ENCODE measurements around the gene BHMT. TPM values are rescaled to one million over a fixed set of nuclear protein-coding genes. Genes with fewer than 3 reads are reported as not detected.
A peak's percentile ranks its signal among the peaks of the same experiment; 100 is the strongest.
"Not testable (repeated sequence)": the region's sequence is repeated elsewhere in the genome, so short reads cannot be mapped to it uniquely, and the experiment has no call there.

Gene BHMT
- total RNA-seq, 1 donor from 2014 or later: 37.8 TPM

DNA sequence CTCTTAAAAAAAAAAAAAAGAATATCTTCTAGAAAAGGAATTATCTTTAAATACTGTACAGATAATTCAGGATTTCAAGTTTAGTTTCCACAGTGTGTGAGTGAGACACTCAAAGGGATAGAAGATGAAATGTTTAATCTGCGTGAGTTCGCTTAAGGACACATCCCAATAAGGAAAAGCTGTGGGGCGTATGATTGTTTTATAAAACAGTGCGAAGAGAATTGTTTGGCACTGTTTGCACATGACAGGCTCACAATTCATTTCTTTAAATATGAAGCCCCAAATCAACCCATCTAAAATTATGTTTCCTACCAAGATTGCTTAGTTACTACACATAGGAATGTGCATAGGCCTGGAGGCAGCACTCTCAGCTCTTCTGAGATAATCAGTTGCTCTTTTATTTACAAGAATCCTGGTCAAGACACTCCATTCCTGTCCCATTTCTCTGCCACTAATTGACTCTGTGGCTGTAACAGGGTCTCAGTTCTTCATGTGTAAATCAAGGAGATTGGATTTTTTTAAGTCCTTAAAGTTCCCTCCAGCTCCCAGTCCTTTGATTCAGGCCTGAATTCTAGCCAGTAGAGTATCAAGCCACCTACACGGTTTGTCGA is 60.1 kb downstream of the BHMT start:
- no peak for DNase-seq (ENCODE audit: low spot score)

- no peak for DNase-seq (ENCODE audit: low spot score)
Observed at GRCh38 chr5:79172269-79172668, 60.7 kb downstream of the BHMT start.

- no peak for DNase-seq (ENCODE audit: low spot score)
Observed at GRCh38 chr5:79173626-79174025, 62.0 kb downstream of the BHMT start.

- not testable (repeated sequence) for DNase-seq (ENCODE audit: low spot score)
Observed at GRCh38 chr5:79180449-79180848, 68.8 kb downstream of the BHMT start.

DNA sequence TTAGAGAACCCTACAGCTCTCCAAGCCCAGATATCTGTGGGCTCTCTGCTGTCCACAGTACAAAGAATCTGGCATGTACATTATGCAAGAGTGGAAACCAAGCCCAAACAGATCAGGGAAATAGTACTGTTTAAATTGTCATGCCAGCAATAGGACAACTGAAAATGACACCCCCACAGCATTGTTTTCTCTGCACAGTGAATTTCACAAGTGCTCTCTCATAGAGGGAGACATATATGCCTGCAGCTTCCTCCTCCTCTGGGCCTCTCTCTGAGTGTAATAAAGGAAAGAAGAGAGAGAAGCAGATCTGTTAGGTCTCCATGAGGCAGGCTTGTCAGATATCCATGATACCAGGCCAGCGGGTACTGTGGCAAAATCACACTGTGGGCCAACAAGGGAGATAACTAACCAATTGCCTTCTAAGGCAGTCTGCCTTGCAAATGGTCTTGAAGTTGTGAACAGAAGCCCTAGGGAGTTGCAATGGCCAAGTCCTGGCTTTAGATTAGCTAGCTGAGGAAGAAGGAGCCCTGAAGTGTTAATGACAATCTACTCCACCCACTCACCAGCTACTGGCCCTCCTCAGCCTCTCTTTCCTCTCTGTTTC is 69.9 kb downstream of the BHMT start:
- peak; percentile 23 for DNase-seq (ENCODE audit: low spot score)

Other genes with a start within 250 kb of the BHMT start
- 24.6 TPM for gene ARSB, start 126.5 kb upstream of the BHMT start, total RNA-seq (ENCODE audit: insufficient read depth, low replicate concordance)
- gene DMGDH, start 42.1 kb upstream of the BHMT start, total RNA-seq (ENCODE audit: insufficient read depth, low replicate concordance): 3.9 TPM
- 18.3 TPM for gene BHMT2, start 42.0 kb upstream of the BHMT start, total RNA-seq (ENCODE audit: insufficient read depth, low replicate concordance)
- 19.7 TPM for gene JMY, start 124.3 kb downstream of the BHMT start, total RNA-seq (ENCODE audit: insufficient read depth, low replicate concordance)